BLaER1 (cell line): ENCODE measurements around the gene ZACN.
"Not testable (repeated sequence)": the region's sequence is repeated elsewhere in the genome, so short reads cannot be mapped to it uniquely, and the experiment has no call there.

Experiments used
- H3K27ac ChIP-seq: shearing (Covaris generic); formaldehyde crosslinking; 2 replicates; pipeline ENCODE4 v1.8.1; 2022
- H3K27me3 ChIP-seq: shearing (Covaris generic); formaldehyde crosslinking; 2 replicates; pipeline ENCODE4 v1.8.1; 2022
- H3K36me3 ChIP-seq: shearing (Covaris generic); formaldehyde crosslinking; 2 replicates; pipeline ENCODE4 v1.8.1; 2022
- H3K4me1 ChIP-seq: shearing (Covaris generic); formaldehyde crosslinking; 2 replicates; pipeline ENCODE4 v1.8.1; 2022
- H3K4me2 ChIP-seq: shearing (Covaris generic); formaldehyde crosslinking; 2 replicates; pipeline ENCODE4 v1.8.1; 2022
- H3K4me3 ChIP-seq: shearing (Covaris generic); formaldehyde crosslinking; 2 replicates; pipeline ENCODE4 v1.8.1; 2022
- H3K9ac ChIP-seq: shearing (Covaris generic); formaldehyde crosslinking; 2 replicates; pipeline ENCODE4 v1.8.1; 2022
- H3K9me3 ChIP-seq: shearing (Covaris generic); formaldehyde crosslinking; 2 replicates; pipeline ENCODE4 v1.8.1; 2022
- H4K20me1 ChIP-seq: shearing (Covaris generic); formaldehyde crosslinking; 2 replicates; pipeline ENCODE4 v1.8.1; 2022
- Cebpa-rat ChIP-seq: shearing (Covaris generic); IDR thresholded peaks from 2 replicates; pipeline ENCODE4 v1.8.1; 2022

Gene ZACN

GRCh38 chr17:76076146-76076764 is 2.7 kb upstream of the ZACN start:
- H3K4me3 ChIP-seq, result peak overlapping the region; percentile 55

GRCh38 chr17:76076765-76077583 is 2.0 kb upstream of the ZACN start:
- Histone ChIP-seq H3K27ac (no peak overlapping the region), H3K27me3 (peaks cover 72% of the 10 kb centered on the region), H3K9ac (no peak overlapping the region), H3K36me3 (peaks cover 3% of the 10 kb centered on the region; the same call in 1 of the 2 replicates), H3K4me2 (peak overlapping the region; percentile 86), H3K9me3 (no peaks in the 10 kb centered on the region), H3K4me3 (peak overlapping the region; percentile 55), H4K20me1 (peaks cover 41% of the 10 kb centered on the region), H3K4me1 (peaks cover 70% of the 10 kb centered on the region)
- TF ChIP-seq Cebpa-rat, result no peak

More at GRCh38 chr17:76076146-76076764, 2.7 kb upstream of the ZACN start:
- peaks cover 72% of the 10 kb centered on the region for H3K27me3 ChIP-seq
- H3K9ac ChIP-seq, result no peak overlapping the region
- no peaks in the 10 kb centered on the region for H3K36me3 ChIP-seq
- peaks cover 48% of the 10 kb centered on the region for H4K20me1 ChIP-seq
- H3K27ac ChIP-seq, result no peak overlapping the region
- no peaks in the 10 kb centered on the region for H3K9me3 ChIP-seq
- H3K4me2 ChIP-seq, result peak overlapping the region; percentile 86
- no peak for TF ChIP-seq Cebpa-rat
- H3K4me1 ChIP-seq, result peaks cover 75% of the 10 kb centered on the region

DNA sequence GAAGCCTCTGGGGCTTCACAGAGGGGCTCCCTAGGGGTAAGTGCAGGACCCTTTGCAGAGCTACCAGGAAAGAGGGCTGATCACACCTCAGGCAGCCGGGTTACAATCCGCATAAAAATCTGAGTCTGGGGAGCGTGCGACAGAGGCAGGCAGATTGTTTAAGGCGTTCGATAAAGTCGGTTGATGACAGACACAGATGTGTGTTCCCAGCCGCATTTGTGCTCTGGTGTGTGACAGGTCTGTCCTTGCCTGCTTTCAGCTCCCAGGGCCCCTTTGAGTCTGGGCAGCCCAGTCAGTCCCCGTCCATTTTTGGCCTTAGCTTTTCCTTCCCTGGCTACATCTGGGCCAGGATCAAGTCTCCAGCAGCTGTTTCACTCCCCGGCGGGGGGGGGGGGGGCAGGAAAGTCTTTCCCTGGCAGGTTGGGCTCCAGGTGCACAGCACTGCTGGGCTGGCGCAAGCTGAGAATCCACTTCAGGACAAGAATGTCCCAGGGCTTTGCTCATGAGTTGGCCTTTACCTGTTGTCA is 1.3 kb upstream of the ZACN start:
- Histone ChIP-seq H3K4me3 (peak overlapping the region; percentile 55), H4K20me1 (peaks cover 40% of the 10 kb centered on the region), H3K27ac (no peak overlapping the region), H3K9me3 (no peaks in the 10 kb centered on the region), H3K9ac (no peak overlapping the region), H3K4me1 (peaks cover 68% of the 10 kb centered on the region), H3K4me2 (peak overlapping the region; percentile 86), H3K36me3 (peaks cover 10% of the 10 kb centered on the region), H3K27me3 (peaks cover 72% of the 10 kb centered on the region)
- no peak for TF ChIP-seq Cebpa-rat

DNA sequence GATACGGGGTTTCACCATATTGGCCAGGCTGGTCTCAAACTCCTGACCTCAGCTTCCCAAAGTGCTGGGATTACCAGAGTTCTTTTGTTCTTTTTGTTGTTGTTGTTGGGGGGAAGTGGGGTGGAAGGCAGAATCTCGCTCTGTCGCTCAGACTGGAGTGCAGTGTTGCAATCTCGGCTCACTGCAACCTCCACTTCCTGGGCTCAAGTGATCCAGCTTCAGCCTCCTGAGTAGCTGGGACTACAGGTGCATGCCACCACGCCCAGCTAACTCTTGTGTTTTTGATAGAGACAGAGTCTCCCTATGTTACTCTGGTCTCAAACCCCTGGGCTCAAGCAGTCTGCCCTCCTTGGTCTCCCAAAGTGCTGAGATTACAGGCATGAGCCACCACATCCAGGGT is 612 bp upstream of the ZACN start:
- Histone ChIP-seq H3K36me3 (peaks cover 17% of the 10 kb centered on the region), H4K20me1 (peaks cover 40% of the 10 kb centered on the region), H3K4me1 (peaks cover 62% of the 10 kb centered on the region), H3K27me3 (peaks cover 70% of the 10 kb centered on the region)
- not testable (repeated sequence) for H3K9ac ChIP-seq, H3K4me3 ChIP-seq, H3K9me3 ChIP-seq, H3K4me2 ChIP-seq, H3K27ac ChIP-seq

DNA sequence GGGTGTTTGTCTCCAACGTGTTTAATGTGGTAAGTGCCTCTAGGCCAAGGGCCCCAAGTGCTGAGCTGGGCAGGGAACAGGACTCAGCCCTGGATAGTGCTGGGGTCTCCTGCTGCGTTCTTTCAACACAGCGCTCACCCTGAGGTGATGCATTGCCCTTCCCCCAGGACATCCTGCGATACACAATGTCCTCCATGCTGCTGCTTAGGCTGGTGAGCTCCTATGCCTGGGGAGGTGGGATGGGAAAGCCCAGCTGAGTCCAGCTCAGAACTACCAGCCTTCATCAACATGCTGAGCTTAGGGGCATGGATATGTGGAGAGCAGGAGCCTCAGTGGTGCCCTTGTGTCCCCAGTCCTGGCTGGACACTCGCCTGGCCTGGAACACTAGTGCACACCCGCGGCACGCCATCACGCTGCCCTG is 563 bp downstream of the ZACN start:
- Histone ChIP-seq H3K4me1 (peaks cover 62% of the 10 kb centered on the region), H3K9me3 (no peaks in the 10 kb centered on the region), H3K27me3 (peaks cover 59% of the 10 kb centered on the region), H4K20me1 (peaks cover 36% of the 10 kb centered on the region), H3K4me3 (no peak overlapping the region), H3K27ac (no peak overlapping the region), H3K36me3 (peaks cover 29% of the 10 kb centered on the region), H3K9ac (no peak overlapping the region), H3K4me2 (peak overlapping the region; percentile 82)
- no peak for TF ChIP-seq Cebpa-rat

GRCh38 chr17:76079956-76080767 is 1.2 kb downstream of the ZACN start:
- peaks cover 56% of the 10 kb centered on the region for H3K4me1 ChIP-seq
- no peak for TF ChIP-seq Cebpa-rat
- peaks cover 52% of the 10 kb centered on the region for H3K27me3 ChIP-seq
- no peak overlapping the region for H3K4me3 ChIP-seq
- H3K4me2 ChIP-seq, result peak overlapping the region; percentile 82
- no peaks in the 10 kb centered on the region for H3K9me3 ChIP-seq
- H3K9ac ChIP-seq, result no peak overlapping the region
- peaks cover 30% of the 10 kb centered on the region for H4K20me1 ChIP-seq
- no peak overlapping the region for H3K27ac ChIP-seq
- H3K36me3 ChIP-seq, result peaks cover 35% of the 10 kb centered on the region

DNA sequence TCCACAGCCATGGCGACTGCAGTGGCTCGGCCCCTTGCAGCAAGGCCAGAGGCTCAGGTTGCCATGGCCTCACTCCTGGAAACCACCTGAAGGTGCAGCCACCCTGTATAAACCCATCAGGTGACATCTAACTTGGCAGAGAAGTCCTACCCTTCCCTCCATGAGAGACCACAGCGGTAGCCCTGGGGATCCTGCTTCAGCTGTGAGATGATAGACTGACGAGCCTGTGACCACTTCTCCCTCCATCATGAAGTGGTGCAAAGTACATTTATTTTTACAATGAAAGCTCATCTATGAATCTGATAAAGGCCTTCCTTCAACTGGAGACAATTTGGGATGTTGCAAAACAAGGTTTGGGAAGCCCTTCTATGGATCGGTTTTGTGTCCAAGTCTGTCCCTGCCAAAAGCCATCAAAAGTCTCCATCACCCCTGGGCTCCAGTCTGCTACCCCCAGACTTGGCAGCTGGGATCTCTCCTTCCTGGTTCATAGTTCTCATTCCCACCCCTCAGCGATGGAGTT is 1.8 kb downstream of the ZACN start:
- H4K20me1 ChIP-seq, result peaks cover 23% of the 10 kb centered on the region
- peak overlapping the region; percentile 82 for H3K4me2 ChIP-seq
- no peak for TF ChIP-seq Cebpa-rat
- peaks cover 50% of the 10 kb centered on the region for H3K4me1 ChIP-seq
- H3K4me3 ChIP-seq, result no peak overlapping the region
- no peak overlapping the region for H3K9ac ChIP-seq
- H3K9me3 ChIP-seq, result no peaks in the 10 kb centered on the region
- H3K27ac ChIP-seq, result no peak overlapping the region
- peaks cover 42% of the 10 kb centered on the region for H3K36me3 ChIP-seq
- H3K27me3 ChIP-seq, result peaks cover 46% of the 10 kb centered on the region

GRCh38 chr17:76081295-76082210 is 2.6 kb downstream of the ZACN start:
- H3K36me3 ChIP-seq, result peaks cover 49% of the 10 kb centered on the region
- peaks cover 39% of the 10 kb centered on the region for H3K27me3 ChIP-seq
- H3K4me2 ChIP-seq, result no peak overlapping the region
- no peaks in the 10 kb centered on the region for H3K9me3 ChIP-seq
- H3K27ac ChIP-seq, result no peak overlapping the region
- H3K4me1 ChIP-seq, result peaks cover 43% of the 10 kb centered on the region
- H3K4me3 ChIP-seq, result no peak overlapping the region
- no peak for TF ChIP-seq Cebpa-rat
- H3K9ac ChIP-seq, result no peak overlapping the region
- peaks cover 16% of the 10 kb centered on the region for H4K20me1 ChIP-seq
